ENCODE measurements around the gene RAB30.

RAB30 gene

DNA sequence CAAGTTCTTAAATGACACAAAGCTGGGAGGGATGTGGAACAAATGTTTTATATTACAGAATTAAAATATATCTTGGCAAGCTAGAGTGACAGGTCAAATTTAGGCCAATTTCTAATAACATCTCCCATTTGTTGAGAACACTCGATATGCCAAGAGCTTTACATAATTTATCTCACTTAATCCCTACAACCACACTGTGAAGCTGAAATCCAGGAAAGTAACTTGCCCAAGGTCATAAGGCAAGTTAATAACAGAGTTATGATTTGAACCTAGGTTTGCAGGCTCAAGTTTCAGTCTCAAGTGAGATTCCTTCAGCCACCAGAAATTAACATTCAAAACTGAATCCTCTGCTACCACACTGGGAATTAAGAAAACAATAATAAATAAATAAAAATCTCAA lies 38.3 kb downstream of the RAB30 start:
- Histone ChIP-seq H3K4me3 (replicated peaks; ENCODE audit: insufficient read depth, low read length) (no peak overlapping the region), H3K27ac (replicated peaks) (no peak overlapping the region), H3K27me3 (ENCODE audit: insufficient read depth, poor library complexity, severe bottlenecking) (no peaks in the 10 kb centered on the region)
- TF ChIP-seq SPI1 (IDR thresholded peaks at IDR 0.05; ENCODE audit: borderline replicate concordance, low read depth) (no peak), POLR2AphosphoS5 (IDR thresholded peaks at IDR 0.05; ENCODE audit: low read depth) (no peak), CTCF (IDR thresholded peaks at IDR 0.05; ENCODE audit: insufficient read depth, low read length) (no peak), GABPA (IDR thresholded peaks at IDR 0.05; ENCODE audit: low read depth) (no peak)
- TF ChIP-seq, protein P1, sequence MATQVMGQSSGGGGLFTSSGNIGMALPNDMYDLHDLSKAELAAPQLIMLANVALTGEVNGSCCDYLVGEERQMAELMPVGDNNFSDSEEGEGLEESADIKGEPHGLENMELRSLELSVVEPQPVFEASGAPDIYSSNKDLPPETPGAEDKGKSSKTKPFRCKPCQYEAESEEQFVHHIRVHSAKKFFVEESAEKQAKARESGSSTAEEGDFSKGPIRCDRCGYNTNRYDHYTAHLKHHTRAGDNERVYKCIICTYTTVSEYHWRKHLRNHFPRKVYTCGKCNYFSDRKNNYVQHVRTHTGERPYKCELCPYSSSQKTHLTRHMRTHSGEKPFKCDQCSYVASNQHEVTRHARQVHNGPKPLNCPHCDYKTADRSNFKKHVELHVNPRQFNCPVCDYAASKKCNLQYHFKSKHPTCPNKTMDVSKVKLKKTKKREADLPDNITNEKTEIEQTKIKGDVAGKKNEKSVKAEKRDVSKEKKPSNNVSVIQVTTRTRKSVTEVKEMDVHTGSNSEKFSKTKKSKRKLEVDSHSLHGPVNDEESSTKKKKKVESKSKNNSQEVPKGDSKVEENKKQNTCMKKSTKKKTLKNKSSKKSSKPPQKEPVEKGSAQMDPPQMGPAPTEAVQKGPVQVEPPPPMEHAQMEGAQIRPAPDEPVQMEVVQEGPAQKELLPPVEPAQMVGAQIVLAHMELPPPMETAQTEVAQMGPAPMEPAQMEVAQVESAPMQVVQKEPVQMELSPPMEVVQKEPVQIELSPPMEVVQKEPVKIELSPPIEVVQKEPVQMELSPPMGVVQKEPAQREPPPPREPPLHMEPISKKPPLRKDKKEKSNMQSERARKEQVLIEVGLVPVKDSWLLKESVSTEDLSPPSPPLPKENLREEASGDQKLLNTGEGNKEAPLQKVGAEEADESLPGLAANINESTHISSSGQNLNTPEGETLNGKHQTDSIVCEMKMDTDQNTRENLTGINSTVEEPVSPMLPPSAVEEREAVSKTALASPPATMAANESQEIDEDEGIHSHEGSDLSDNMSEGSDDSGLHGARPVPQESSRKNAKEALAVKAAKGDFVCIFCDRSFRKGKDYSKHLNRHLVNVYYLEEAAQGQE (IDR thresholded peaks at IDR 0.05; ENCODE audit: insufficient replicate concordance, low read depth) = no peak
- DNase-seq (ENCODE audit: low read depth in 1 of 2, low spot score in 1 of 2) = no peak

DNA sequence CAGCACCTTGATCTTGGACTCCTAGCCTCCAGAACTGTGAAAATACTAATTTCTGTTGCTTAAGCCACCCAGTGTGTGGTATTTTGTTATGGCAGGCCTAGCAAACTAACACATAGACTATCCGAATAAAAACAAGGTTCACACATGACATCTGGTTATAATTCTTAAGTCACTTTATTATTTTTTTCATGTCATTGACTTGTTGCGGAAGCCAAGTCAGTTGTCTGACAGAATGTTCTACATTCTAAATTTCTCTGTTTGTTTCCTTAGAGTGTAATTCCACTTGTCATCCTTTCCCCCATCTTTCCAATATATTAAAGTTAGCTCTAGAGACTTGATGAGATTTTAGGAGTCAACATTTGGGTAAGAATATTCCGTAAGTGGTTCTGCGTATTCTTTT lies 40.6 kb downstream of the RAB30 start:
- TF ChIP-seq CTCF (IDR thresholded peaks at IDR 0.05; ENCODE audit: insufficient read depth, low read length) = no peak
- TF ChIP-seq, protein P1 (IDR thresholded peaks at IDR 0.05; ENCODE audit: insufficient replicate concordance, low read depth) = no peak
- no peak for DNase-seq (ENCODE audit: low read depth in 1 of 2, low spot score in 1 of 2)
- Histone ChIP-seq H3K4me3 (replicated peaks; ENCODE audit: insufficient read depth, low read length) (no peak overlapping the region), H3K27me3 (ENCODE audit: insufficient read depth, poor library complexity, severe bottlenecking) (no peaks in the 10 kb centered on the region), H3K27ac (replicated peaks) (no peak overlapping the region)

GRCh38 chr11:83027794-83028193 lies 43.9 kb downstream of the RAB30 start:
- TF ChIP-seq SPI1 (IDR thresholded peaks at IDR 0.05; ENCODE audit: borderline replicate concordance, low read depth) = no peak
- TF ChIP-seq GABPA (IDR thresholded peaks at IDR 0.05; ENCODE audit: low read depth) = no peak
- TF ChIP-seq POLR2AphosphoS5 (IDR thresholded peaks at IDR 0.05; ENCODE audit: low read depth) = no peak
- TF ChIP-seq, protein P1 (IDR thresholded peaks at IDR 0.05; ENCODE audit: insufficient replicate concordance, low read depth) = no peak
- no peak for TF ChIP-seq CTCF (IDR thresholded peaks at IDR 0.05; ENCODE audit: insufficient read depth, low read length)
- Histone ChIP-seq H3K27ac (replicated peaks) (no peak overlapping the region), H3K27me3 (ENCODE audit: insufficient read depth, poor library complexity, severe bottlenecking) (no peaks in the 10 kb centered on the region), H3K4me3 (replicated peaks; ENCODE audit: insufficient read depth, low read length) (no peak overlapping the region)
- no peak for DNase-seq (ENCODE audit: low read depth in 1 of 2, low spot score in 1 of 2)
